GM19023 (cell line): ENCODE results near the gene OR10G2.

Experiments used
- ATAC-seq: cut with Tn5 transposase; IDR thresholded peaks from one replicate; pipeline ENCODE4 v1.9.1; 2021; ENCODE audit warnings: mild to moderate bottlenecking, moderate library complexity; ENCODE audit not compliant: unreplicated experiment

The OR10G2 gene

DNA sequence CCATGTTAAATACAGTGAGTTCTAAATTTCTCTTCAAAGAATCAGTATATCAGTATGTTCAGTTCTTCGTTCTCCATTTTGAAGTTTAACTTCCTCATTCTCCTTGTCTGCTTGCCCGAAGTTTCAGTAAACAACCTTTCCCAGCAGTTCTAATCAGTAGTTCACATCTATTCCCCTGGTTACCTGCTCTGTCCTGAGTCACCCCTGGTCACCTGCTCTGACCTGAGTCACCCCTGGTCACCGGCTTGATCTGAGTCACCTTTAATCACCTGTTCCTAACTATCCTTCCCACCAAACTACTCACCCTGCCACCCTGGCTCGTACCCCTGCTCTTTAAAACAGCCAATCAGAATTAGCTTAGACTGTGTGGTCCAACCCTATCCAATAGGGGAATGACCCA is 45.4 kb downstream of the OR10G2 start:
- ATAC-seq, result no peak
